ENCODE data around the gene UNC45B.

Gene UNC45B

GRCh38 chr17:35154196-35155165, 6.9 kb downstream of the UNC45B start:
- H3K36me3 ChIP-seq, result no peaks in the 10 kb centered on the region
- peaks cover 6% of the 10 kb centered on the region for H3K27me3 ChIP-seq
- no peaks in the 10 kb centered on the region for H3K4me1 ChIP-seq (ENCODE audit: control insufficient read depth in 1 of 2, insufficient read depth in 1 of 2, low read depth in 1 of 2, low read length in 1 of 2)
- H3K27ac ChIP-seq, result no peak overlapping the region
- no peak for TF ChIP-seq CTCF (IDR thresholded peaks at IDR 0.05)
- H3K4me3 ChIP-seq (ENCODE audit: low read depth in 1 of 2, low read length in 1 of 2), result no peak overlapping the region
- H3K9me3 ChIP-seq, result no peaks in the 10 kb centered on the region

GRCh38 chr17:35155246-35155645, 7.6 kb downstream of the UNC45B start:
- H3K36me3 ChIP-seq, result no peaks in the 10 kb centered on the region
- H3K27me3 ChIP-seq, result peaks cover 6% of the 10 kb centered on the region
- TF ChIP-seq CTCF (IDR thresholded peaks at IDR 0.05), result no peak
- H3K9me3 ChIP-seq, result no peaks in the 10 kb centered on the region
- no peak overlapping the region for H3K4me3 ChIP-seq (ENCODE audit: low read depth in 1 of 2, low read length in 1 of 2)
- no peak overlapping the region for H3K27ac ChIP-seq
- H3K4me1 ChIP-seq (ENCODE audit: control insufficient read depth in 1 of 2, insufficient read depth in 1 of 2, low read depth in 1 of 2, low read length in 1 of 2), result no peaks in the 10 kb centered on the region

- no peak overlapping the region for H3K27ac ChIP-seq
- H3K4me1 ChIP-seq (ENCODE audit: control insufficient read depth in 1 of 2, insufficient read depth in 1 of 2, low read depth in 1 of 2, low read length in 1 of 2), result no peaks in the 10 kb centered on the region
- TF ChIP-seq CTCF (IDR thresholded peaks at IDR 0.05), result no peak
- no peaks in the 10 kb centered on the region for H3K9me3 ChIP-seq
- no peaks in the 10 kb centered on the region for H3K36me3 ChIP-seq
- peaks cover 32% of the 10 kb centered on the region for H3K27me3 ChIP-seq
- no peak overlapping the region for H3K4me3 ChIP-seq (ENCODE audit: low read depth in 1 of 2, low read length in 1 of 2)
Observed at GRCh38 chr17:35159940-35160339, 12.3 kb downstream of the UNC45B start.

GRCh38 chr17:35160354-35161201, 13.0 kb downstream of the UNC45B start:
- peaks cover 38% of the 10 kb centered on the region for H3K27me3 ChIP-seq
- H3K27ac ChIP-seq, result no peak overlapping the region
- no peaks in the 10 kb centered on the region for H3K9me3 ChIP-seq
- H3K4me3 ChIP-seq (ENCODE audit: low read depth in 1 of 2, low read length in 1 of 2), result no peak overlapping the region
- no peak for TF ChIP-seq CTCF (IDR thresholded peaks at IDR 0.05)
- no peaks in the 10 kb centered on the region for H3K4me1 ChIP-seq (ENCODE audit: control insufficient read depth in 1 of 2, insufficient read depth in 1 of 2, low read depth in 1 of 2, low read length in 1 of 2)
- no peaks in the 10 kb centered on the region for H3K36me3 ChIP-seq

GRCh38 chr17:35161281-35161761, 13.7 kb downstream of the UNC45B start:
- Histone ChIP-seq H3K4me1 (ENCODE audit: control insufficient read depth in 1 of 2, insufficient read depth in 1 of 2, low read depth in 1 of 2, low read length in 1 of 2) (no peaks in the 10 kb centered on the region), H3K27me3 (peaks cover 38% of the 10 kb centered on the region), H3K36me3 (no peaks in the 10 kb centered on the region), H3K4me3 (ENCODE audit: low read depth in 1 of 2, low read length in 1 of 2) (no peak overlapping the region), H3K9me3 (no peaks in the 10 kb centered on the region), H3K27ac (no peak overlapping the region)
- TF ChIP-seq CTCF (IDR thresholded peaks at IDR 0.05), result no peak

Data from neutrophil (primary cell).